Sigmoid colon (tissue), 7 donors: ENCODE measurements around the gene CRBN. TPM values are rescaled to one million over a fixed set of nuclear protein-coding genes. Genes with fewer than 3 reads are reported as not detected.

Experiments used
- DNase-seq: peaks from one replicate; pipeline ENCODE4 v3.0.0-alpha.2; 2019
- H3K27ac ChIP-seq, 4 donors: fragments of 200-600 bp; sonication (generic); one replicate each; pipeline ENCODE4 v1.5.1; 2016 to 2019; ENCODE audit warnings: mild to moderate bottlenecking in 1 of 4
- H3K27me3 ChIP-seq, 3 donors: fragments of 200-600 bp; sonication (generic); one replicate each; pipeline ENCODE4 v1.5.1; 2019; ENCODE audit warnings: mild to moderate bottlenecking in 1 of 3
- H3K36me3 ChIP-seq, 4 donors: fragments of 200-600 bp; sonication (generic); one replicate each; pipeline ENCODE4 v1.5.1; 2016 to 2019
- H3K4me1 ChIP-seq, 4 donors: fragments of 200-600 bp; sonication (generic); one replicate each; pipeline ENCODE4 v1.5.1; 2017 to 2019
- H3K4me3 ChIP-seq, 4 donors: fragments of 200-600 bp; sonication (generic); one replicate each; pipeline ENCODE4 v1.5.1; 2017 to 2019; ENCODE audit warnings: mild to moderate bottlenecking in 2 of 4, moderate library complexity in 1 of 4
- H3K9me3 ChIP-seq, 4 donors: fragments of 200-600 bp in 3 of 4; sonication (generic) in 3 of 4; one replicate each; pipeline versions ENCODE4 v1.5.1 to v1.6.1; 2013 to 2019
- EP300 ChIP-seq, 4 donors: sonication (generic); formaldehyde crosslinking; IDR thresholded peaks; one replicate each; pipeline ENCODE4 v1.6.1; 2017; ENCODE audit warnings: antibody characterized with exemption in 4 of 4
- POLR2A ChIP-seq, 2 donors: fragments of 450-650 bp; IDR thresholded peaks; one replicate each; pipeline ENCODE4 v1.6.1; 2016; ENCODE audit warnings: antibody characterized with exemption in 2 of 2, mild to moderate bottlenecking in 2 of 2, moderate library complexity in 2 of 2
- POLR2AphosphoS5 ChIP-seq, 4 donors: sonication (generic); formaldehyde crosslinking; IDR thresholded peaks; one replicate each; pipeline ENCODE4 v1.6.1; 2017; ENCODE audit warnings: antibody characterized with exemption in 4 of 4
- WGBS, 2 donors: extraction: QIAGEN DNeasy Blood & Tissue Kit; methylation state at CpG; one replicate each; pipeline ENCODE4 v1.1.7; 2013; 5-methylcytosine and 5-hydroxymethylcytosine counted together
- intact Hi-C: fragments of 100-400 bp; cut with DNase I; formaldehyde crosslinking; loops from one replicate; pipeline ENCODE4 v1.15.1; 2023
- polyA plus RNA-seq, 3 donors: library from polyadenylated mRNA; stranded (reverse); fragments of 200-250 nt; gene quantifications; one replicate each; pipeline ENCODE4 v1.2.3, GENCODE V29; 2013
- total RNA-seq, 4 donors: library from RNA; depleted of rRNA; stranded (reverse); fragments of >200 nt; gene quantifications; one replicate each; pipeline ENCODE4 v1.1.0, GENCODE V29; 2016
- TF ChIP-seq, protein P1 (sequence below), 4 experiments: fragments of 450-650 bp in 3 of 4; fragments of 200-600 bp in 1 of 4; IDR thresholded peaks; one replicate each; pipeline ENCODE4 v1.5.1; 2016 to 2019; ENCODE audit warnings: antibody characterized with exemption in 4 of 4, mild to moderate bottlenecking in 3 of 4, moderate library complexity in 2 of 4
- donor health status: healthy with polysubstance abuse.
- donor health status: Bipolar disorder and iron deficiency.
- donor health status: healthy.

Gene CRBN
- total and polyA plus RNA-seq, 7 donors, result 24.6 to 271 (median 61.9) TPM

DNA sequence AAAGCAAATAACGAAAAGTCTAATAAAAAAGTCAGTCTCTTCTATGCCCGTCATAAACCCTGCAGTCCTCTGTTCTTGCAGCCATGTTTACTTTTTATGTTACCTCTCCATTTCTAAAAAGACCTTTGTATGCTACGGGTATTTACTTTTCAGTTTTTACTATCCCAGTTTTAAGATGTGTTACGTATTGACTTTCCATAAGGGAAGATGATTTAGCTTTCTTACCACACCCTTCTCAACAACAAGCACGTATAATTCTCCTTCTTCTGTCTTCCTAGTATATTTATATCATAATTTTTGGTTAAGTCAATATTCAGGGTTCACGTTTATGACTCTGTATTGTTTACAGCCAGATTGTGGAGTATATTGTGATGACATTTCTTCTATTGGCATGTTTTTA is 42.0 kb downstream of the CRBN start:
- no peak for TF ChIP-seq POLR2AphosphoS5 (IDR thresholded peaks at IDR 0.05)
- TF ChIP-seq POLR2A (IDR thresholded peaks at IDR 0.05), result no peak
- TF ChIP-seq, protein P1, sequence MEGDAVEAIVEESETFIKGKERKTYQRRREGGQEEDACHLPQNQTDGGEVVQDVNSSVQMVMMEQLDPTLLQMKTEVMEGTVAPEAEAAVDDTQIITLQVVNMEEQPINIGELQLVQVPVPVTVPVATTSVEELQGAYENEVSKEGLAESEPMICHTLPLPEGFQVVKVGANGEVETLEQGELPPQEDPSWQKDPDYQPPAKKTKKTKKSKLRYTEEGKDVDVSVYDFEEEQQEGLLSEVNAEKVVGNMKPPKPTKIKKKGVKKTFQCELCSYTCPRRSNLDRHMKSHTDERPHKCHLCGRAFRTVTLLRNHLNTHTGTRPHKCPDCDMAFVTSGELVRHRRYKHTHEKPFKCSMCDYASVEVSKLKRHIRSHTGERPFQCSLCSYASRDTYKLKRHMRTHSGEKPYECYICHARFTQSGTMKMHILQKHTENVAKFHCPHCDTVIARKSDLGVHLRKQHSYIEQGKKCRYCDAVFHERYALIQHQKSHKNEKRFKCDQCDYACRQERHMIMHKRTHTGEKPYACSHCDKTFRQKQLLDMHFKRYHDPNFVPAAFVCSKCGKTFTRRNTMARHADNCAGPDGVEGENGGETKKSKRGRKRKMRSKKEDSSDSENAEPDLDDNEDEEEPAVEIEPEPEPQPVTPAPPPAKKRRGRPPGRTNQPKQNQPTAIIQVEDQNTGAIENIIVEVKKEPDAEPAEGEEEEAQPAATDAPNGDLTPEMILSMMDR (IDR thresholded peaks at IDR 0.05), result no peak
- TF ChIP-seq EP300 (IDR thresholded peaks at IDR 0.05), result no peak
- Histone ChIP-seq H3K27me3 (no peaks in the 10 kb centered on the region), H3K27ac (no peak overlapping the region), H3K4me1 (no peaks in the 10 kb centered on the region), H3K9me3 (no peaks in the 10 kb centered on the region), H3K4me3 (no peak overlapping the region), H3K36me3 (peaks cover 2 to 56% (median 15%) of the 10 kb centered on the region in 4 donors)
- WGBS, 2 donors, result 23 to 76% methylated on average over 6 of the region's 6 CpGs
- DNase-seq, result no peak
- intact Hi-C loops, result no loop called here

DNA sequence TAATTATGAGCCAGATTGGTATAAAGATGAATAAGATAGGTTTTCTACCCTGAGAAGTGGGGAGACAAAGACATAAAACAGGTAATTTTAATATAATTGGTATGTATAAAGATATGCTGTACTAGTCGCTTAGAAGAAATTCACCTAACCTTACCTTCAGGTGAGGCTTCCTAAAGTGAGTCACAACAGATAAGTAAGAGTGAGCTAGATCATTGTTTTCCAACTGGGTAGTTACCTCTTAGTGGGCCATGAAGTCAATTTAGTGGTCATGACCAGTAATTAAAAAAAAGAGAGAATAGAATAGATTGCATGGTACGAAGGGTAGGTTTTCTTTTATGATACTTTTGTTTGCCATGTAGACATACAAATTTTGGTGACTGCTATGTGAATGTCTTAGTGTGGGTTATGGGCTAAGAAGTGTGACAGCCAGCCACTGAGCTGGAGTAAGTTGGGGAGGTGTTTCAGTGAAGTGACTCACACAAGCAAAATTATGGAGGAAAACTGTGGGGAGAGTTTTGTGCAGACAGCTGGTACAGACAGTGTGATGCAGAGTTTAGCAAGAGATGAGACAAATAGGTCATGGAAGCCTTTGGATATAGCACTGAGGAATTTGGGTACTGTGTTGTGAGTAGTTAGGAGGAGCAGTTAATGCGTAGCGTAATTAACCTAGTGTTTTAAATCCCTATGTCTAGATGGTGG is 44.6 kb downstream of the CRBN start:
- H3K36me3 ChIP-seq, result peaks cover 0 to 45% (median 3%) of the 10 kb centered on the region in 4 donors
- intact Hi-C loops, result no loop called here
- DNase-seq, result no peak
- no peak overlapping the region for H3K27ac ChIP-seq
- no peak for TF ChIP-seq POLR2A (IDR thresholded peaks at IDR 0.05)
- TF ChIP-seq EP300 (IDR thresholded peaks at IDR 0.05), result no peak
- TF ChIP-seq POLR2AphosphoS5 (IDR thresholded peaks at IDR 0.05), result no peak
- TF ChIP-seq, protein P1 (IDR thresholded peaks at IDR 0.05), result no peak
- H3K27me3 ChIP-seq, result no peaks in the 10 kb centered on the region
- no peaks in the 10 kb centered on the region for H3K9me3 ChIP-seq
- H3K4me3 ChIP-seq, result no peak overlapping the region
- 80 to 91% methylated on average over 4 of the region's 4 CpGs for WGBS, 2 donors
- H3K4me1 ChIP-seq, result no peaks in the 10 kb centered on the region

- 86 to 87% methylated on average over 6 of the region's 6 CpGs for WGBS, 2 donors
- Histone ChIP-seq H3K9me3 (no peaks in the 10 kb centered on the region), H3K36me3 (peaks cover 0 to 45% (median 0%) of the 10 kb centered on the region in 4 donors), H3K4me1 (peaks cover 0 to 5% (median 0%) of the 10 kb centered on the region in 4 donors), H3K27ac (no peak overlapping the region), H3K27me3 (no peaks in the 10 kb centered on the region), H3K4me3 (no peak overlapping the region)
- DNase-seq, result no peak
- TF ChIP-seq, protein P1 (IDR thresholded peaks at IDR 0.05), result no peak
- TF ChIP-seq POLR2A (IDR thresholded peaks at IDR 0.05), result no peak
- TF ChIP-seq EP300 (IDR thresholded peaks at IDR 0.05), result no peak
- intact Hi-C loops, result no loop called here
Measured at GRCh38 chr3:3133500-3133899, 46.0 kb downstream of the CRBN start.

DNA sequence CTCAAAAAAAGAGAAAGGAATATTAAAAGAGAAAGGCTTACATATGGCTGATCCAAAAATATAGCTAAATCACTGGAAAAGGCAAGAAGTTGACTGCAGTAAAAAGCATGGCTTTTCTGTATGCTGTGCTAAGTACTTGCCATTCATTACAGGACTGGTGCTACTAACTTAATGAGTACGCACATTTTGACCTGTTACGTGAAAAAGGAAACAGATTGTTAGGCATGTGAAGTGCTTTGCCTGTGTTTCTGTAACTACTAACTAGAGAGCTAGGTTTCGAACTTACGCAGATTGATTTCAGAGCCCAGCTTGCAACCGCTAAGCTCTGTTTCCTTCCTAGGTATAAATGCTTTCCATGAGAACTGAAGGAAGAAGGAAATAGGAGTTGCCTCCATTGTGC is 49.9 kb downstream of the CRBN start:
- DNase-seq, result no peak
- Histone ChIP-seq H3K27me3 (no peaks in the 10 kb centered on the region), H3K4me1 (peaks cover 0 to 21% (median 14%) of the 10 kb centered on the region in 4 donors), H3K27ac (no peak overlapping the region), H3K36me3 (peaks cover 0 to 28% (median 0%) of the 10 kb centered on the region in 4 donors), H3K9me3 (no peaks in the 10 kb centered on the region), H3K4me3 (no peak overlapping the region)
- 74 to 75% methylated on average over 5 of the region's 5 CpGs for WGBS, 2 donors
- no peak for TF ChIP-seq POLR2AphosphoS5 (IDR thresholded peaks at IDR 0.05)
- no peak for TF ChIP-seq POLR2A (IDR thresholded peaks at IDR 0.05)
- TF ChIP-seq EP300 (IDR thresholded peaks at IDR 0.05), result no peak
- TF ChIP-seq, protein P1 (IDR thresholded peaks at IDR 0.05), result no peak
- intact Hi-C loops, result loop anchor here (5.0 kb wide), 1 partner anchor 1173 kb away; the partner anchor contains the start of gene SETMAR
